OCI-LY3 (cell line): Measurements from ENCODE around the gene SNTG2.

Experiments used
- EZH2phosphoT487 ChIP-seq: fragments of 200-600 bp; shearing (Covaris generic); IDR thresholded peaks from 2 replicates; pipeline ENCODE4 v1.6.1; 2018; ENCODE audit warnings: antibody characterized with exemption, mixed run types, low read depth
- TF ChIP-seq, protein P1 (sequence below): fragments of 200-600, 300-600 bp; sonication (generic); IDR thresholded peaks from 2 replicates; pipeline ENCODE4 v1.5.1; 2014; ENCODE audit warnings: antibody characterized with exemption, low read length, low read depth

DNA sequence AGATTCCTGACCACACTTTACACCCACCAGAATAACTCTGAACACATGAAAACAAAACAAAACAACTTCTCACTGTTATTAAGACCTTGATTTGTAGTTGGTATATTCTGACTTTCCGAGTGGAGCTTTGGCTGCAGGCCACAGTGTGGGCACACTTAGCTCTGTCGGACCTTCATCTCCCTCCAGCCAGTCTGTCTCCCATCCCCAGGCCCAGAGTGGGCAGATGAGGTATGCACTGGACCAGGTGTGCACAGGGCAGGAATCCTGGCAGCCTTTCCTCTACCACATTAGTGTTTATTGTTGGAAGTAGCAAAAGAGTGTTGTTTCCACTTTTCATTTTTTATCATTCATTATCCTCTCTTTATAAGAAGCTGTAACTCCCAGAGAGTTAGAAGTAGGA is 243.2 kb downstream of the SNTG2 start:
- TF ChIP-seq, protein P1, sequence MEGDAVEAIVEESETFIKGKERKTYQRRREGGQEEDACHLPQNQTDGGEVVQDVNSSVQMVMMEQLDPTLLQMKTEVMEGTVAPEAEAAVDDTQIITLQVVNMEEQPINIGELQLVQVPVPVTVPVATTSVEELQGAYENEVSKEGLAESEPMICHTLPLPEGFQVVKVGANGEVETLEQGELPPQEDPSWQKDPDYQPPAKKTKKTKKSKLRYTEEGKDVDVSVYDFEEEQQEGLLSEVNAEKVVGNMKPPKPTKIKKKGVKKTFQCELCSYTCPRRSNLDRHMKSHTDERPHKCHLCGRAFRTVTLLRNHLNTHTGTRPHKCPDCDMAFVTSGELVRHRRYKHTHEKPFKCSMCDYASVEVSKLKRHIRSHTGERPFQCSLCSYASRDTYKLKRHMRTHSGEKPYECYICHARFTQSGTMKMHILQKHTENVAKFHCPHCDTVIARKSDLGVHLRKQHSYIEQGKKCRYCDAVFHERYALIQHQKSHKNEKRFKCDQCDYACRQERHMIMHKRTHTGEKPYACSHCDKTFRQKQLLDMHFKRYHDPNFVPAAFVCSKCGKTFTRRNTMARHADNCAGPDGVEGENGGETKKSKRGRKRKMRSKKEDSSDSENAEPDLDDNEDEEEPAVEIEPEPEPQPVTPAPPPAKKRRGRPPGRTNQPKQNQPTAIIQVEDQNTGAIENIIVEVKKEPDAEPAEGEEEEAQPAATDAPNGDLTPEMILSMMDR: no peak
- no peak for TF ChIP-seq EZH2phosphoT487
